ENCODE measurements around the gene SEMA6A.

Gene SEMA6A

GRCh38 chr5:116437922-116438578 lies 136.6 kb downstream of the SEMA6A start:
- H3K9me3 ChIP-seq (ENCODE audit: low read length), result no peaks in the 10 kb centered on the region
- no peaks in the 10 kb centered on the region for H3K27me3 ChIP-seq (ENCODE audit: insufficient read depth, low read length)
- H3K4me3 ChIP-seq (ENCODE audit: low read depth, low read length, poor library complexity, severe bottlenecking), result no peak overlapping the region
- H3K9ac ChIP-seq (ENCODE audit: low read length), result no peak overlapping the region
- H3K4me2 ChIP-seq (ENCODE audit: low read length), result no peak overlapping the region
- no peak overlapping the region for H2AFZ ChIP-seq (ENCODE audit: low read length)
- peaks cover 4% of the 10 kb centered on the region for H3K4me1 ChIP-seq (ENCODE audit: insufficient read depth, low read length, severe bottlenecking)
- no peaks in the 10 kb centered on the region for H3K9me2 ChIP-seq (ENCODE audit: low read depth, low read length)
- no peaks in the 10 kb centered on the region for H3K79me2 ChIP-seq (ENCODE audit: insufficient read depth, low read length)
- H3K27ac ChIP-seq (ENCODE audit: low read depth, low read length, poor library complexity, severe bottlenecking), result no peak overlapping the region
- no peaks in the 10 kb centered on the region for H3K36me3 ChIP-seq (ENCODE audit: insufficient read depth, low read length)
- TF ChIP-seq EZH2 (IDR thresholded peaks at IDR 0.05; ENCODE audit: borderline replicate concordance, low read length) (no peak), CTCF (IDR thresholded peaks at IDR 0.05; ENCODE audit: low read length) (no peak)
- H4K20me1 ChIP-seq (ENCODE audit: insufficient read depth, low read length), result no peaks in the 10 kb centered on the region
- H3F3A ChIP-seq (ENCODE audit: insufficient read depth, low read length), result no peaks in the 10 kb centered on the region

- Histone ChIP-seq H3K36me3 (ENCODE audit: insufficient read depth, low read length) (no peaks in the 10 kb centered on the region), H2AFZ (ENCODE audit: low read length) (no peak overlapping the region), H3K4me3 (ENCODE audit: low read depth, low read length, poor library complexity, severe bottlenecking) (no peak overlapping the region), H3K79me2 (ENCODE audit: insufficient read depth, low read length) (no peaks in the 10 kb centered on the region), H3K9me2 (ENCODE audit: low read depth, low read length) (no peaks in the 10 kb centered on the region), H3F3A (ENCODE audit: insufficient read depth, low read length) (no peaks in the 10 kb centered on the region), H3K4me2 (ENCODE audit: low read length) (no peak overlapping the region), H3K9me3 (ENCODE audit: low read length) (no peaks in the 10 kb centered on the region), H3K4me1 (ENCODE audit: insufficient read depth, low read length, severe bottlenecking) (peaks cover 4% of the 10 kb centered on the region), H3K27me3 (ENCODE audit: insufficient read depth, low read length) (no peaks in the 10 kb centered on the region), H4K20me1 (ENCODE audit: insufficient read depth, low read length) (no peaks in the 10 kb centered on the region), H3K27ac (ENCODE audit: low read depth, low read length, poor library complexity, severe bottlenecking) (no peak overlapping the region), H3K9ac (ENCODE audit: low read length) (no peak overlapping the region)
- TF ChIP-seq EZH2 (IDR thresholded peaks at IDR 0.05; ENCODE audit: borderline replicate concordance, low read length), result no peak
- no peak for TF ChIP-seq CTCF (IDR thresholded peaks at IDR 0.05; ENCODE audit: low read length)
Observed at GRCh38 chr5:116437351-116437705, 137.3 kb downstream of the SEMA6A start.

GRCh38 chr5:116436674-116437350 lies 137.8 kb downstream of the SEMA6A start:
- Histone ChIP-seq H3K9me2 (ENCODE audit: low read depth, low read length) (no peaks in the 10 kb centered on the region), H3K4me1 (ENCODE audit: insufficient read depth, low read length, severe bottlenecking) (peaks cover 4% of the 10 kb centered on the region), H3K79me2 (ENCODE audit: insufficient read depth, low read length) (no peaks in the 10 kb centered on the region), H4K20me1 (ENCODE audit: insufficient read depth, low read length) (no peaks in the 10 kb centered on the region), H3K27me3 (ENCODE audit: insufficient read depth, low read length) (no peaks in the 10 kb centered on the region), H3K4me2 (ENCODE audit: low read length) (no peak overlapping the region), H2AFZ (ENCODE audit: low read length) (no peak overlapping the region), H3K4me3 (ENCODE audit: low read depth, low read length, poor library complexity, severe bottlenecking) (no peak overlapping the region), H3K9me3 (ENCODE audit: low read length) (no peaks in the 10 kb centered on the region), H3K36me3 (ENCODE audit: insufficient read depth, low read length) (no peaks in the 10 kb centered on the region), H3K9ac (ENCODE audit: low read length) (no peak overlapping the region), H3F3A (ENCODE audit: insufficient read depth, low read length) (no peaks in the 10 kb centered on the region), H3K27ac (ENCODE audit: low read depth, low read length, poor library complexity, severe bottlenecking) (no peak overlapping the region)
- TF ChIP-seq CTCF (IDR thresholded peaks at IDR 0.05; ENCODE audit: low read length), result no peak
- TF ChIP-seq EZH2 (IDR thresholded peaks at IDR 0.05; ENCODE audit: borderline replicate concordance, low read length), result no peak
